ENCODE data around the gene OSER1. TPM values are rescaled to one million over a fixed set of nuclear protein-coding genes. Genes with fewer than 3 reads are reported as not detected.

The OSER1 gene
- total RNA-seq, 4 donors from 2014 or later: 45.2 to 94.4 (median 71.0) TPM

DNA sequence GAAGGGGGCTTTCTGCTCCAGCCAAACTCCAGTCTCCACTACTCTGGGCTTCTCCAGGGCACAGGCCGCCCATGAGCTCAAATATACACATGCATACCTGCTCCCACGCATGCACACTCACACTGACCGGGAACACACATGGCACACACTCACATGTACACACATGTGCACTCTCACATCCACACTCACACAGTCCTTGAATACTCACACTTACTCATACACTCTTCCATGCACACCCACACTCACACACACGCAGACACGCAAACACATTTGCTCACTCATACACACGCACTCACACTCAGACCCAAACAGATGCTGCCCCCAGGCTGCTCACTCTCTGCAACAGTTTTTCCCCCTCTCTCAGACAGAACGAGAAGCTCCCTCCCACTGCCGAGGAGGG, 43.5 kb upstream of the OSER1 start:
- H3K27me3 ChIP-seq: peaks cover 0 to 16% (median 0%) of the 10 kb centered on the region in 4 donors
- no peaks in the 10 kb centered on the region for H3K36me3 ChIP-seq
- no peak overlapping the region for H3K4me3 ChIP-seq
- no peak overlapping the region for H3K27ac ChIP-seq (replicated peaks in 1 of 4)
- no peaks in the 10 kb centered on the region for H3K4me1 ChIP-seq
- TF ChIP-seq POLR2A (IDR thresholded peaks at IDR 0.05; ENCODE audit: low read depth) (no peak), POLR2AphosphoS5 (IDR thresholded peaks at IDR 0.05) (no peak)
- TF ChIP-seq, protein P1, sequence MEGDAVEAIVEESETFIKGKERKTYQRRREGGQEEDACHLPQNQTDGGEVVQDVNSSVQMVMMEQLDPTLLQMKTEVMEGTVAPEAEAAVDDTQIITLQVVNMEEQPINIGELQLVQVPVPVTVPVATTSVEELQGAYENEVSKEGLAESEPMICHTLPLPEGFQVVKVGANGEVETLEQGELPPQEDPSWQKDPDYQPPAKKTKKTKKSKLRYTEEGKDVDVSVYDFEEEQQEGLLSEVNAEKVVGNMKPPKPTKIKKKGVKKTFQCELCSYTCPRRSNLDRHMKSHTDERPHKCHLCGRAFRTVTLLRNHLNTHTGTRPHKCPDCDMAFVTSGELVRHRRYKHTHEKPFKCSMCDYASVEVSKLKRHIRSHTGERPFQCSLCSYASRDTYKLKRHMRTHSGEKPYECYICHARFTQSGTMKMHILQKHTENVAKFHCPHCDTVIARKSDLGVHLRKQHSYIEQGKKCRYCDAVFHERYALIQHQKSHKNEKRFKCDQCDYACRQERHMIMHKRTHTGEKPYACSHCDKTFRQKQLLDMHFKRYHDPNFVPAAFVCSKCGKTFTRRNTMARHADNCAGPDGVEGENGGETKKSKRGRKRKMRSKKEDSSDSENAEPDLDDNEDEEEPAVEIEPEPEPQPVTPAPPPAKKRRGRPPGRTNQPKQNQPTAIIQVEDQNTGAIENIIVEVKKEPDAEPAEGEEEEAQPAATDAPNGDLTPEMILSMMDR (IDR thresholded peaks at IDR 0.05): no peak
- H3K9me3 ChIP-seq: no peaks in the 10 kb centered on the region
- no peak for DNase-seq (ENCODE audit: extremely low spot score)
- WGBS: 89% methylated on average over 8 of the region's 8 CpGs
- intact Hi-C loops (cut with DNase I): no loop called here

DNA sequence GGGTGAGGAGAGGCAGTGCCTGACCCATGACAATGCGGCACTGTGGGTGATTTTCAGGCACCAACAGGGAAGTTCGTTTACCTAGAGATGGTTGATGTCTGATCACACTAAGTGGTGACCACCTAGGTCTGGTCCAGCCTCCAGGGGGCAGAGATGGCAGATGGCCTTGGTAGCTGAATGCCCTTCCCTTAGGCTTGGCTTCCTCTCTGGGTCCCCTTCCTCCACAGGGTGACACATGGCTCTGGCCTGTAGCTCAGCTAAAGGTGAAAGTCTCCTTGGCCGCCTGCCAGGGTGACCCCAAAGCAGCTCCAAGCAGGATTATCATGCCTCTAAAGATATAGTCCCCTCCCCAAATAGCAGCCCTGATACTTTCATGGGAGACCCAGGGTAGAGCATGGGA, 43.0 kb upstream of the OSER1 start:
- 67% methylated on average over 2 of the region's 3 CpGs for WGBS
- Histone ChIP-seq H3K4me1 (no peaks in the 10 kb centered on the region), H3K27me3 (peaks cover 0 to 21% (median 2%) of the 10 kb centered on the region in 4 donors), H3K36me3 (no peaks in the 10 kb centered on the region), H3K4me3 (no peak overlapping the region), H3K27ac (replicated peaks in 1 of 4) (no peak overlapping the region), H3K9me3 (no peaks in the 10 kb centered on the region)
- intact Hi-C loops (cut with DNase I): no loop called here
- DNase-seq (ENCODE audit: extremely low spot score): no peak
- TF ChIP-seq EP300 (IDR thresholded peaks at IDR 0.05) (no peak), POLR2AphosphoS5 (IDR thresholded peaks at IDR 0.05) (no peak), POLR2A (IDR thresholded peaks at IDR 0.05; ENCODE audit: low read depth) (no peak)
- TF ChIP-seq, protein P1 (IDR thresholded peaks at IDR 0.05): no peak

DNA sequence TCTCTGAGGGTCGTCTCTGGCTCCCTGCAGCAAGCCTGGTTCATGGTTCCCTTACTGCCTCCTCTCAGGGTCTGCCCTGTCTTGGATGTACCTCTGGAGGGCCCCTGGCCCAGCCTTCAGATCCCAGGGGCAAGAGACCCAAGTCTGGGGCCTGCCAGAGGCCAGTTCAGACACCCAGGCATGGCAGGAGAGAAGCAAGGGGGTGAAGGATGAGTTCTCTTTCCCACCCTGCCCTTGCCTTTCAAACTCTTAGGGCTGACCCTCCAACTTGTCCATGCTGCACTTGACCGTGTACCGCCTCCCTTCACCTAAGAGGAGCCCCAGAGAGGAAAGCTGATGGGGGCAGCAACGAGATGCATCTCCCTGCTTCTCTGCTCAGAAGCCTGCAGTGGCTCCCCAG, 40.7 kb upstream of the OSER1 start:
- Histone ChIP-seq H3K4me1 (peaks cover 9 to 16% (median 15%) of the 10 kb centered on the region in 4 donors), H3K4me3 (no peak overlapping the region), H3K9me3 (no peaks in the 10 kb centered on the region), H3K27me3 (peaks cover 0 to 37% (median 10%) of the 10 kb centered on the region in 4 donors), H3K27ac (replicated peaks in 1 of 4) (no peak overlapping the region), H3K36me3 (no peaks in the 10 kb centered on the region)
- no peak for DNase-seq (ENCODE audit: extremely low spot score)
- intact Hi-C loops (cut with DNase I): no loop called here
- TF ChIP-seq, protein P1 (IDR thresholded peaks at IDR 0.05): no peak
- TF ChIP-seq POLR2AphosphoS5 (IDR thresholded peaks at IDR 0.05) (no peak), EP300 (IDR thresholded peaks at IDR 0.05) (no peak), POLR2A (IDR thresholded peaks at IDR 0.05; ENCODE audit: low read depth) (no peak)
- WGBS: 68% methylated on average over 4 of the region's 4 CpGs

DNA sequence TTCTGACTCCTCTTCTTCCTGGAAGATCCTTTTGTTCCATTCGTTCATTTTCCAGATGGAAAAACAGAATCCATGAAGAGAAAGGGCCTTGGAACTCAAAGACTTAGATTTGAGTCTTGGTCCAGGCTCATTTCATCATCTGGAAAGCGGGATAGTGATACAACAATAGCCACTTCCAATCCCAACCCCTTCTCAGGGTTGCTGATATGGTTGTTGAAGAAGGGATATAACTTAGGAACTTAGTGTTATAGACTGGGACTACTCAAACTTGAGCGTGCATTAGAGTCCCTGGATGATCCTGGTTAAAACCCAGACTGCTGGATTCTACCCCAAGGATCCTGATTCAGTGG, 37.8 kb upstream of the OSER1 start:
- no peaks in the 10 kb centered on the region for H3K9me3 ChIP-seq
- no peak for TF ChIP-seq POLR2A (IDR thresholded peaks at IDR 0.05; ENCODE audit: low read depth)
- no peak for TF ChIP-seq POLR2AphosphoS5 (IDR thresholded peaks at IDR 0.05)
- TF ChIP-seq, protein P1 (IDR thresholded peaks at IDR 0.05): no peak
- no peak for TF ChIP-seq EP300 (IDR thresholded peaks at IDR 0.05)
- peaks cover 9 to 16% (median 15%) of the 10 kb centered on the region in 4 donors for H3K4me1 ChIP-seq
- intact Hi-C loops (cut with DNase I): no loop called here
- H3K27me3 ChIP-seq: peaks cover 0 to 37% (median 10%) of the 10 kb centered on the region in 4 donors
- WGBS: 44% methylated on average over 3 of the region's 3 CpGs
- no peak for DNase-seq (ENCODE audit: extremely low spot score)
- H3K27ac ChIP-seq (replicated peaks in 1 of 4): no peak overlapping the region
- no peak overlapping the region for H3K4me3 ChIP-seq
- no peaks in the 10 kb centered on the region for H3K36me3 ChIP-seq

Measured in esophagus muscularis mucosa (tissue), 4 donors.